HG02642 (cell line): ENCODE data around the gene PSRC1.
"Not testable (repeated sequence)": the region's sequence is repeated elsewhere in the genome, so short reads cannot be mapped to it uniquely, and the experiment has no call there.

ENCODE experiments used
- ATAC-seq: cut with Tn5 transposase; IDR thresholded peaks from one replicate; pipeline ENCODE4 v1.9.1; 2021; ENCODE audit warnings: mild to moderate bottlenecking; ENCODE audit not compliant: unreplicated experiment, poor library complexity

PSRC1 gene

DNA sequence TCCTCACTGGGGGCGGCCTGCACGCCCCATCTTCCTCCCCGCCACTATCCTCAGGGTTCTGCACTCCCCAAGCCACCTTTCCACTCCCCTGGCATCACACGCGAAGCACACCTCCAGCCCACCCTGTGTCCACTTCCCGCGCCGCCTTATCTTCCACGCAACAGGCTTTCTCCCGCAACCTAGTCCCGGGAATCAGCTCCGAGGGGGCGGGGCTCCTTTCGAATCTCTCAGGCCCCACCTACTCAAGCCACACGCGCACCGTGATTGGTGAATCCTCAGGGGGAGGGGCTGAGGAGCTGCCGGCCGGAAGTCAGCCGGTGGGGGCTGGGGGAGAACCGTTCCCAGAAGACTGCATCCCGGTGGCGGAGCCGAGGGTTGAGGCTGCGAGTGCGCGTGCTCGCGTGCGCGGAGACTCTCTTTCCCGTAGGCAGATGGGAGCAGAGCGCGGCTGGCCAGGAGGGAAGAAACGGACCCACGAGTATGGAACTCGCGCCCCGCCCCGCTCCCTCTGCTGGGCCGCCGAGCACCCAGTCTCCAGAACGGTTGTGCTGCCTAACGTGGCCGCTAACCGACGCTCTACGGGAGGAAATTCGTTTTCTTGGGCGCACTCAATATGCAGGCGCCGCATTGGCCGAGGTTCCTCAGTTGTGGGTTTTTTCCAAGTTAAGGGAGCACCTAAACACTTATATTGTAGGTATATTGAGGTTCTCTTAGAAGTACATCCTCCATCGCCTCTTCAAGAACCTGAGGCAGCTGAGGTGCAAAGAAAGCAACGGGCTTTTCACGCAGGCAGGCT, at the start of gene PSRC1:
Gene PSRC1 (minus strand): TSS at position 194 of the 796 bp plus-strand sequence.
- peak; percentile 96 for ATAC-seq

DNA sequence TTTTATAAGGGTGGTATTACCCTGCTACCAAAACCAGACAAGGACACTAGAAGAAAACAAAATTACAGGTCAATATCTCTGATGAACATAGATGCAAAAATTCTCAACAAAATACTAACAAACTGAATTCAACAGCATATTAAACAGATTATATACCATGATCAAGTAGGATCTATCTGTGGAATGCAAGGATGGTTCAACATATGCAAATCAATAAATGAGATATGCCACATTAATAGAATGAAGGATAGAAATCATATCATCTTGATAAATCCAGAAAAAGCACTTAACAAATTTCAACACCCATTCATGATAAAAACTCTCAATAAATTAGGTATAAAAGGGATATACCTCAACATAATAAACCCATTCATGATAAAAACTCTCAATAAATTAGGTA, 48.2 kb upstream of the PSRC1 start:
- ATAC-seq: no peak

DNA sequence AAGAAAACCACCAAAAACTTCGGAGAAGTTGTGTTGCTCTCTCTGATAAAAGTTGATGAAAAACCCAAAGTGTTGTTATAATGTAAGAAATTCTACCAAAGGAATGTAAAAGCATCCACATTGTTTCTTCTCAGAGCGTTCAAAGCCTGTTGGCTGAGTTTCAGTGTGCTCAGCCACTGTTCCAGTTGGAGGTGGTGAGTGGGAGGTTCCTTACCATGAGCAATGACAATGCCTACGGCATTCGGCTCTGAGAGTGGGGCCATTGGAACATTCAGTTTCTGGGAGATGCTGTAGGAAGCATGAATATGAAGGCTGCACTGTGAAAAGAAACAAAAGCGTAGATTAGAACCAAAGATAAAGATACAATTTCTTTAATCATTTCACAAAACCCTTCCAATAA, 44.3 kb upstream of the PSRC1 start:
- ATAC-seq: no peak

DNA sequence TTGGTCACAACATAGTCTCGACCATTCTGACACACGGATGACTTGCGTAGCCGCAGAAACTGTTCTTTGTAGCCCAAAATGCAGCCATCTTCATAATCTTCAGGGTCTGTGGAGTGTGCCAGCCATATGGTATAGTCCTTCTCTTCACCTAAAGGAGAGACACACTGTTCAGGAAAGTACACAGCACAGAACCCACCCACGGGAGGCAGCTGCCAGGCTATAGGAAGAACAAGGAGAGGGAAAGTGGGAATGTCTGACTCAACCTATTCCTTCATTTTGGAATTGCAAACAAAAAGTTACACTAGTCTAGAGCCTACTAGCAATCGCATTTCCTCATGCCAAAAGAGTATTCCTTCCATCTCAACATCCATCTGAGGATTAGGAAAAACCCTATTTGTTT, 40.0 kb upstream of the PSRC1 start:
- ATAC-seq: no peak

DNA sequence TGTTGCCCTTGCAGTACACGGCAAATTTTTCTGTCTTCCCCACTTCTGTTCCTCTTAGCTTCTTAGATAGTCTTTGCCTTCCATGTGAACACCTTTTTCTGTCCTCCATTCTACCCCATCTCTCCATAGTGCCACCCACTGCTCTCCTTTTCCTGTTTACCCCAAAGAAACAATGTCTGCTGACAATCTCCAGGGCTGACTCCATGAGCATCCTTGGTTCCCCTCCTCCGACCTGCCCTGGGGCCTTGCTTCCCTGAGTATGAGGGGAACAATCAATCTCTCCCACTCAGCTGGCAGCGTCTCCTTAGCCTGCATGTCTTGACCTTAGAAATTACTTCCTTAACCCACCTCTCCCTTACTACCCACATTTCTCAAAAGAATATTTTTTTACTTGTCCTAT, 36.2 kb upstream of the PSRC1 start:
- no peak for ATAC-seq

DNA sequence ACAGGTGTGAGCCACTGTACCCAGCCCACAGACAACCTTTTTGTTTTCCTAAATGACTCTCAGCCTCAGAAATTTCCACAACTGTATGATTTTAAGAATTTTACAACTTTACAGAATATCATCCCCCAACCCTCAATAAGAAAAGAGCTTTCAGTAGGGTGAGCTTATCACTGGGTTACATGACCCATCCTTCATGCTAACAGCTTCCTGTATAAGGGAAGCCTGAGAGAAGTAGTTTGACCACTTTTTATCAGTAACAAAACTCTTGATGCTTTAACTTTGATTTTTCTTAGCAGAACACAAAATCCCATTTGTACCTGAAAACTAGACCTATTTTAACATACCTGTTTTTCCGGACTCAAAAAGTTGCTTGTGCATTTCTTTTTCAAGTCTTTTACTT, 33.6 kb upstream of the PSRC1 start:
- ATAC-seq: no peak

DNA sequence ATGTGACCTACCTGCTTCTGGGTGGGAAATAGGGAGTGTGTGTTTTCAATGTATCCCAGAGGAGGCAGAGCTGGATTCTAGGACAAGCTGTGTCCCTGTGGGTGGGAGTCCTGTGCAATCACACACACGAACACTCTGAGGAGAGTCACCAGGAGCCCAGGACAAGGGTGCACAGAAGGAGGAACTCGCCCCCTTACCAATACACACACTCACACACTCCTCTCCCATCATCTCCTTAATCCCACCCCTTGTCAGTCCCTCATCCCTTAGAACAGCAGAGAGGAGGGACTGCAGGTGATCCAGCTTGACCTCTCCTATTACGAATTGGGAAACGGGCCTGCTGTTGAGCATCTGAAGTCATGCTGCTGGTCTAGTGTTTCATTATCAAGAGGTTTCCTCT, 32.3 kb upstream of the PSRC1 start:
- ATAC-seq: no peak

DNA sequence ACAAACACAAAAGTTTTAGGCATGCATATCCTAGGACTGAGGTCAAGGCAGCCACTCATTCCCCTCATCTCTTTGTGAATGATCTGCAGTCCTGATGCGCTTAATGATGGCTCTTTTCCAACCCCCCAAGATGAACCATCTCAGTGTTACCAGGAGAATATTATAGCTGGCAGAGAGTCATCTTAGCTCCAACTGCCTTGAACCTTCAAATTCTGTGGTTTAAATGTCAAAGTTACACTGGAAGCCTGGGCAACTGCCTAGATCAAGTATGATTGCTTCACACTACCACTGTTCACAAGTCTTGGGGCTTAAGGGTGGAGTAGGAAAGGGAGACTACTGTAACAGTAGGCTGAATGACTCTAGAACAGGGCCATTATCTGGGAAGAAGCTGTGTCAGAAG, 31.9 kb upstream of the PSRC1 start:
- ATAC-seq: no peak

DNA sequence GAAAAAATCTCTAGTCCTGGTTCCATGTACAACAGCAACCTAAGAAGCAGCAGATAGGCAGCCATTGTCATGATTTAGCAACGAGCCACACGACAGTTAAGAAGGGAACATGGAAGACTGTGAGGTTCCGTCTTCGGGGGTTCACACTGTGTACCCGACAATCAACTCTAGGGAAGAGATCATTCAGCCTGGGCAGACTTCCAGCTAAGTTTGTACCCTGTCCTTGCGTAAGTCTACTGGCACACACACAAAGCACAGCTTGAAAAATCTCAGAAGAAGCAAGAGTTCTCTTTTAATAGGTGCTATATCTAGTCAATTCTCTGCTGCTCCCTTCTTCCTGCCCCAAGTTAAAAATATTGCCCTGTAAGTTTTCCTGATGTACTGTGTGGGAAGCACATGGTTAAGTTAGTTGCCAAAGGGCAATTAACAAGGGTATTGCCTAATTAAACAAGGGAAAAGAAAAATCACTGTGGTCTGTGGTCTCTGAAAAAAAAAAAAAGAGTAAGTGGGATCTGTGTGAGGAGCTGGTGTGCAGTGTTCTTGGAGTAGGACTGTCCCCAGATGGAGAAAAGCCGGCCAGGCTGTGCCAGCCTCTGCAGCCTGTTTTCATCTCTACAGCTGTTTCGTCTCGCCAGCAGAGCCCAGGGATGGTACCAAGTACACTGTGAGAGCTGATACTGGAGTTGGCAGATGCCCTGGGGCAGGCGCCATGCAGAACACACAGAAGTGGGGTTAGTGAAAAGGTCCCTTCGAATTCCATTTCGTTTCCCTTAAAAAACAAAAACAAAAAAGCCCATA, 30.2 kb upstream of the PSRC1 start:
- no peak for ATAC-seq

DNA sequence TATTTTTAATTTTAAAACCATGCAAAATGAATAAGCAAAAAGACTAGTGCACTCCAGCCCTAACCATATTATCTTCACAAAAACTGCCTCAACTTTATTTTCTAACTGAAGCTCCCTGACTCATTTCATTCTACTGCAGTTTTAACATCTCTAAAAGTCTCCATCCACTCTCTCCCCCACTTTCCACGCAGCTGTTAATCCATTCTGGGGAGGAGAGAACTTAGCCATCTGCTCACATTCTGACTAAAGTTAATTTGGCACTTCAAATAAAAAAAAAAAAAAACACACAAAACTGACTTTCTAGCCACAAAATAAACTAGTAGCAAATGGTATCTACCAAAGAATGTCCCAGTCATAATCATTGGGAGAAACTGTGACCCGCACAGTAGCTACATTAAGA, 29.3 kb upstream of the PSRC1 start:
- ATAC-seq: no peak

DNA sequence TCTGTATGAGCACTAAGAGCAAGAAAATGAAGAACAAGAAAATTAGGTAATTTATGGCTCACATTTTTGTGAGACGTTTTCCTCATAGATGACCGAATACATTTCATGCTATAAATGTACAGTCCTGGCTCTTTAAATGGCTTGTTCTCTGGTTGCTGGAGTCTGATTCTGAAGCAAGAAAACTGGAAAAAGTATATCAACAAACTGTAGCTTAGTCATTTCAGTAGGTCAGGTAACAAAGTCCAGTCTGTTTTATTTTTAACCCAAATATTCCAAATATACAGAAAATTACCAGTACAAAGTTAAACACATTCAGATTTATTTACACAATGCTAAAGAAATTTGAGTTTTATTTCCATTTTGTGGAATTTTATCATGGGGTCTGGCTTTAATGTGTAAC, 26.4 kb upstream of the PSRC1 start:
- no peak for ATAC-seq

DNA sequence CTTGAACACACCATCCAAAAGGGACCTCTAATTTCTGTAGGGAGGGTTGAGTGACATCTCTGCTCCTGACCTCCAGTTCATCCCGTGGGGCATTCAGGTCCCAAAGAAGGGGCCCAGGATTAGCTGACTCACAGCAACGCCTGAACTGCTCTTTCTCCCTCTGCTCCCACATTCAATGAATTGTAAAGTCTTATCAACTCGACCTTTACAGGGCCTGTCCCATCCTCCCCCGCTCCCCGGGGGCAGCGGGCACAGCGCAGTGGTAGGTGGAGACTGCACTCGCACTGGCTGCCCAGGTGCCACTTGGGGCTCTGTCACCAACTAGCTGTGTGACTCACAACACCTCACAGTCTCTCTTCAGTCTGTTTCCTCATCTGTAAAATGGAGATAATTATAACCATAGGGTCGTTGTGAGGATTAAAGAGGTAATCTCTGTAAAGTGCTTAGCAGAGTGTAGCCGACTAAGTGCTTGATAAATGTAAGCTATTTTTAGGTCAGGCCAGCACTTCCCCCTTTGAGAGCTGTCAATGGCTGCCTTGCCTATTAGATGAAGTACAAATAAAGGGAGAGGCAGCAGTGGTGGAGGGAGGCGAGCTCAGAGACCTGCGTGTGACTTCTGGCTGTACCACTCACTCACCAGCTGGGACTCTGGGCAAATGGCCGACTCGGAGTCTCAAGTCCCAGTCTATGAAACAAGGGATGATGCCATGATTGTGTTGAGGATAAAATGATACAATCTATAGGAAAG, 24.5 kb upstream of the PSRC1 start:
- no peak for ATAC-seq

DNA sequence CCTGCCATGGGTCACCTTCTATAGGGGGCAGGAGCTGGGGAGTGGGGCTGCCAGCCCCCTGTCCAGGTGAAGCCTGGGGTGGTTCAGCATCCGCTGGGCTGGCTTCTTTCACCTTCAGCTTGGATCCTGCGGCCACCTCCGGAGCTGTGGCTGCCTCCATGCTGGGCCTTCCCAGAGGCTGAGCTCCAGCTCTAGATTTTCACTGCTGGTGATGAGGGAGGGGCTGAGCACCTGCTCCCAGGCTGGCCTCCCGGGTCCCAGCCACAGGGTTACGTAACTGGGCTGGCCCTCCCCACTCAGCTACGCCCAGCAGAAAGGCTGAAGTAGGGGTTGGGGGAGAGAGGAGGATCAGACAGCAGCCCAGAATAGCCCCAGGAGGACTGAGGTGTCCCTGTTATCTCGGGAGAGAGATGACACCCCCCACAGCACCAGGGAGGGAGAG, 23.9 kb upstream of the PSRC1 start, which contains the start of gene MYBPHL:
Gene MYBPHL (minus strand): TSS at position 180 of the 442 bp plus-strand sequence. CDS start 20 bp downstream, at position 160.
- ATAC-seq: no peak

DNA sequence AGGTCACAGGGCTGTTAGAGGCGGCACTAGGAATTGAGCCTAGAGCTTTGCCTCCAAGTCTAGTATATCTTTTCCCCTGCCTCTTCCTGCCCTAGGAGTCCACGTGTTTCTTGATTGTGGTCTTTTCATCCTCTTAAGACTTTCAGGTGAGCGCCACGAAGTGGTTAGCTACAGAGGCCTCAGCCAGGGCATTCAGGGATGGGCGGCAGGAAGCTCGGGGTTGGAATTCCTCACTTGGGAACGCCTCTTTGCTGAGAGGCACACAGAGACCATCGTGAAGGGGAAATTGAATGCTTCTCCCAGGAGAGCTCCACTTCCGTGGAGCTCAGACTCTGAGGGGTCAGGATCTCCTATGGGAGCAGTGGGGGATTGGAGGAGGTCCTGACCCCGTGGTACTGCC, 23.0 kb upstream of the PSRC1 start:
- ATAC-seq: not testable (repeated sequence)

DNA sequence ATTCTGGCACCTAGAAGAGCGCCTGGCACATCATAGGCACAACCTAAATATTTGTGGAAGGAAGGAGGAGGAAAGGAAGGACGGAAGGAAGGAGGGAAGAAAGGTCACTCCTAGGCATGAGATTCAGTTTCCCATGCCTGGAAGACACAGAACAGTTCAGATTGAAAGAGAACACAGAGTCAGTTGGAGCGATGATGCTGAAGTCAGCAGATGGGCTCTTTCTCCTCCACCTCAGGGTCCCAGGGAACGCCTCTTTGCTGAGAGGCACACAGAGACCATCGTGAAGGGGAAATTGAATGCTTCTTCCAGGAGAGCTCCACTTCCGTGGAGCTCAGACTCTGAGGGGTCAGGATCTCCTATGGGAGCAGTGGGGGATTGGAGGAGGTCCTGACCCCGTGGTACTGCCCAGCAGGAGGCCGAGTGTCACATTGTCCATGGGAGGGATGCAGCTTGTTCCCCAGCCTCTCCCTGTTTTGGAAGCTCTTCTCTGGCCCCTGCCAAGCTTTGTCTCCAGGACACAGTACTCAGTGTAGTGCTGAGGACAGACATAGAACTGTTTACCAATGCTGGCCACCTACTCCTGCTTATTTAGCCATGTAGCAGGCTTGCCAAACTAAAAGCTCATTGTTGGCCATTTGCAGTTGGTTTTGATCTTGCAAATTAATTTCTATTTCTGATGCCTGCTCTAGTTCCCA, 21.4 kb upstream of the PSRC1 start:
- no peak for ATAC-seq

DNA sequence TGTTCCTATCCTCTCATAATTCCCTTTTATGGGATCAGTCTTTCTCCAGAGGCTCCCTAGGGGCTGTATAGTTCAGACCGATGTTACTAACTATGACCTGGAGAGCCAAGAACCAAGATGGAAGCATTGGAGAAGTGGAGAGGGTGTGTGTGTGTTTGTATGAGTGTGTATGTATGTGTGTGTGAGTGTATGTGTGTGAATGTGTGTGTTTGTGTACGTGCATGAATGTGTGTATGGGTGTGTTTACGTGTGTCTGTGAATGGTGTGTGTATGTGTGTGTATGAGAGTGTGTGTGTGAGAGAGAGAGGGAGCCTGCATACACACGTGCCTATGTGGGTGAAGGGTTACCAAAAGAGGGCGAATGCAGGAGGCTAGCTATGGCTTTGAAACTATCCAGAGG, 18.9 kb upstream of the PSRC1 start:
- ATAC-seq: no peak

DNA sequence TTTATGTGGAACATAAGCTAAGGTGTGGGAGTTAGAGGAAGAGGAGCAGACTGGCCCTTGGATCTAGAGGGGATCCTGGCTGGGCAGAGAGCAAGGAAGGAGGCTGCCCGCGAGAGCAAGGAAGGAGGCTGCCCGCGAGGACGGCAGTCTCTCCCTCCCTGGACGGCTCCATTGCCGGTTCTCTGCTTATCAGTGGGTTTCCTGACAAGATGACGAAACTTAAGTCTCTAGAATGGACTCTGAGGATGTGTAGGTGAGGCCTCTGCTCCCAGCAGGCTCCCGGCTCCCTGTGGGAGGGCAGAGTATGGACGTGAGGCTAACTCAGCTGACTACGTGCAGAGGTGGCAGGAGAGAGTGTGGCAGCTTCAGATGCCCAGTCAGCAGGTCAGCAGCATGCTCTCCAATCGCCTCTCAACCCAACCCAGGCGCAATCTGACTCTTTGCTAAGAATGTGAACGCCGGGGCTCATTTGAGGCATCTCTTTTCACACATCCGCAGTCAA, 17.8 kb upstream of the PSRC1 start:
- no peak for ATAC-seq

DNA sequence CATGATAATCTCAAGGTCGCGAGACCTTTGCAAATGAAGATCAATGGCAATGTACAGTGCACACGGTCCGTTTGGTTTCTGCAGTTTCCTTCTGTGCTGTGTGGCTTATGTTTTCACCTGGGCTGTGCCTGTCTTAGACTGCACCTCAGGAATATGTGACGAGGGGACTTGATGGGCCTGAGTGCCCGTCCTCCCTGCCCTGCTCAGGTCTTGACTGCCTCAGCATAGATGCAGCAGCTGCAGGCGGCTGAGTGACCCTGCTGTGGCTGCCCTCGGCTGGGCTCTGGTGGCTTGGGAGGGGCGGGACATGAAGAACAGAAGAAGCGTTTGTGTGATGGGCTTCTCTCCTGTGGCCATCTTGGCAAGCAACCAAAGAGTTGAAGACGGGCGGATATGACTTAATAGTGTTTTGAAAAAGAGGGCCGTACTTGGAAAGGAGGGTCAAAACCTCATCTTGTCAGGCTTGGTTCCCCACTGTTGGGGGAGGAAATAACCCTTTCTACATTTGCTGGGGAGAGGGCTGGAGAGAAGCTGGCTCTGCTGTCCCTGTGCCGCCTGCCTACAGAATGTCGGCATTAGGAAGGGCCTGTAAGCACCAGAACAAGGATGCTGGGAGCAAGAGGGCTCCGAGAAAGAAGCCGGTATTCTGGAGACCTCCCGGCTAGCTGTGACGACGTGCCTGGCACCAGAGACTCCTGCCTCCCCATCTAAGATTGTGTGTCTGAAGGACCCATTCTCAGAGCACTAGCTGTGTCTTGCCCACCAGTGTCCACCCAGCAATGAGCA, 16.8 kb upstream of the PSRC1 start:
- ATAC-seq: no peak
